ENCODE results near the gene SNX27. TPM values are rescaled to one million over a fixed set of nuclear protein-coding genes. Genes with fewer than 3 reads are reported as not detected.

SNX27 gene
- total RNA-seq, 1 donor from 2014 or later: 50.0 TPM

DNA sequence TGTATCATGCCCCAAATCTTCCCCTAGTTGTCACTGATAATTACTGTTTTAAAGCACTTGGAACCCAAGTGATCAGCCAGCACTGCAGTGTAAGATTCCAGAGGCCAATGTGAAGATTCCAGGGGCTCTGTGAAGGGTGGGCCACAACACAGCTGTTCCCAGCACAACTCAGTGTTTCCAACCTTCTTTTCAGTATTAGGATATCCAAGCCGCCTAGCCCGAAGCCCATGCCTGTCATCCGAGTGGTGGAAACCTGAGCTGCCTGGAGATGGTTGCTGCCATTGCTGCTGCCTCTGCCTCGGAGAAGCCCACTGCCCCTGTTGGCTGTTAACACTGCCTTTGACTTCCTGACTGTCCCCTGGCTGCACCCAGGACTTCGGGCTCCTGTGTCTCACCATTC, 30.4 kb upstream of the SNX27 start:
- TF ChIP-seq, protein P1, sequence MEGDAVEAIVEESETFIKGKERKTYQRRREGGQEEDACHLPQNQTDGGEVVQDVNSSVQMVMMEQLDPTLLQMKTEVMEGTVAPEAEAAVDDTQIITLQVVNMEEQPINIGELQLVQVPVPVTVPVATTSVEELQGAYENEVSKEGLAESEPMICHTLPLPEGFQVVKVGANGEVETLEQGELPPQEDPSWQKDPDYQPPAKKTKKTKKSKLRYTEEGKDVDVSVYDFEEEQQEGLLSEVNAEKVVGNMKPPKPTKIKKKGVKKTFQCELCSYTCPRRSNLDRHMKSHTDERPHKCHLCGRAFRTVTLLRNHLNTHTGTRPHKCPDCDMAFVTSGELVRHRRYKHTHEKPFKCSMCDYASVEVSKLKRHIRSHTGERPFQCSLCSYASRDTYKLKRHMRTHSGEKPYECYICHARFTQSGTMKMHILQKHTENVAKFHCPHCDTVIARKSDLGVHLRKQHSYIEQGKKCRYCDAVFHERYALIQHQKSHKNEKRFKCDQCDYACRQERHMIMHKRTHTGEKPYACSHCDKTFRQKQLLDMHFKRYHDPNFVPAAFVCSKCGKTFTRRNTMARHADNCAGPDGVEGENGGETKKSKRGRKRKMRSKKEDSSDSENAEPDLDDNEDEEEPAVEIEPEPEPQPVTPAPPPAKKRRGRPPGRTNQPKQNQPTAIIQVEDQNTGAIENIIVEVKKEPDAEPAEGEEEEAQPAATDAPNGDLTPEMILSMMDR (IDR thresholded peaks at IDR 0.05; ENCODE audit: unreplicated experiment): no peak
- DNase-seq (ENCODE audit: low spot score, unreplicated experiment): no peak
- Mint-ChIP-seq H3K27ac (no peak overlapping the region), H3K4me3 (ENCODE audit: low read depth) (no peak overlapping the region), H3K36me3 (ENCODE audit: insufficient read depth) (peaks cover 8% of the 10 kb centered on the region), H3K4me1 (ENCODE audit: low read depth) (no peaks in the 10 kb centered on the region), H3K9me3 (ENCODE audit: low read depth) (no peaks in the 10 kb centered on the region), H3K27me3 (no peaks in the 10 kb centered on the region)

DNA sequence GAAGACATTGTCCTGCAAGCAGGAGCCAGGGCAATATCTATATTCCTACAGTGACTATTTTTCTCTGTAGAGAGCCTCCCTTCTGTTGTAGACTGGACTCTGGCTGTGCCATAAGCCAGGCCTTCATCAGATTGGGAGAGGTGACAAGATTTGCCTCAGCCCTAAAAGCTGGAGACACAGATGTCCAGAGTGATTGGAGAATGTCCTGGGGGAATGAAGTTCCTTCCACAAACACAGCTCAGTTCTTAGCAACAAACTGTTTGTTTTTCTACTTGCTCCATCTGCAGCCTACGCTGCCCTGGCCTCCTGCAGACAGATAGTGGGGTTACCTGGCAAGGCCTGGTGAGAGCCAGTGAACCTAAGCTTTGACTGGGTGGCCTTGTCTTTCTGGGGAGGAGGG, 29.9 kb upstream of the SNX27 start:
- Mint-ChIP-seq H3K4me3 (ENCODE audit: low read depth) (no peak overlapping the region), H3K9me3 (ENCODE audit: low read depth) (no peaks in the 10 kb centered on the region), H3K27me3 (no peaks in the 10 kb centered on the region), H3K4me1 (ENCODE audit: low read depth) (no peaks in the 10 kb centered on the region), H3K27ac (no peak overlapping the region), H3K36me3 (ENCODE audit: insufficient read depth) (peaks cover 8% of the 10 kb centered on the region)
- no peak for DNase-seq (ENCODE audit: low spot score, unreplicated experiment)
- TF ChIP-seq, protein P1 (IDR thresholded peaks at IDR 0.05; ENCODE audit: unreplicated experiment): no peak

DNA sequence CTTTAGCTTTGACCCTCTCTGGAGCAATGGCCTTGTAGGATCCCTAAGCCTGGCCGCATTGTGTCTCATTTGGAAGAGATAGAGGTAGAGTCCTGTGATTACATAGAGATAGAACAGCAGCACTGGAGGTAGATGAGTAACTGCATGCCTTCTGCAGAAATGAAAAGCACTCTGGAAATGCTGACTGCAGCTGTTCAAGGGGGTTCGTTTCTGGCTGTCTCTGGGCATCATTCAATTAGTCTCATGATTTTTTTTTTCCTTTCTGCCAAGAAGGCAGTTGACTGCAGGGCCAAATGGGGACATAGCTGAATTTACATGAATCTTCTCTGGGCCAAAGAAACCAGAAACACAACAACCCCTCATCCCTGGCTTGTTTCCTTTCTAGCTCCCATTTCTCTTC, 28.1 kb upstream of the SNX27 start:
- H3K27ac Mint-ChIP-seq: no peak overlapping the region
- no peaks in the 10 kb centered on the region for H3K4me1 Mint-ChIP-seq (ENCODE audit: low read depth)
- H3K9me3 Mint-ChIP-seq (ENCODE audit: low read depth): no peaks in the 10 kb centered on the region
- peaks cover 8% of the 10 kb centered on the region for H3K36me3 Mint-ChIP-seq (ENCODE audit: insufficient read depth)
- no peaks in the 10 kb centered on the region for H3K27me3 Mint-ChIP-seq
- TF ChIP-seq, protein P1 (IDR thresholded peaks at IDR 0.05; ENCODE audit: unreplicated experiment): no peak
- no peak overlapping the region for H3K4me3 Mint-ChIP-seq (ENCODE audit: low read depth)
- DNase-seq (ENCODE audit: low spot score, unreplicated experiment): no peak

DNA sequence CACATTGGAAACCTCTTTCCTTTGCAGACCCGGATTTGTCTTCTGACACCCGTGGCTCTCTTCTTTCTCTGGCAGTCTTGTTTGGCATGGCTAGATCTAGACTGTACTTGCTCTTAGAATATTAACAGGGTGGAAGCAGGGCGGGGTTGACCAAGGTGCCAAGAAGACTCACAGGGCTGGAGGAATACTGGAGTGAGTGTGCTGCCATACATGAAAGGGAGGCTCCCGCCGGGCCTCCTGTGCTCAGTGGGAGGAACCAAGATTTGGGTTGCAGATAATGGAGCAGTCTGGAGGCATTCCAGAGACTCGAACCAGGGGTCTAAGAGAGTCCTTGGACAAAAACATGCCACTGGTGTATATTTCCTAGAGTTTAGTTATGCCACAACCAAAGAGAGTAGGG, 27.6 kb upstream of the SNX27 start:
- no peak overlapping the region for H3K4me3 Mint-ChIP-seq (ENCODE audit: low read depth)
- no peaks in the 10 kb centered on the region for H3K4me1 Mint-ChIP-seq (ENCODE audit: low read depth)
- no peaks in the 10 kb centered on the region for H3K9me3 Mint-ChIP-seq (ENCODE audit: low read depth)
- no peak overlapping the region for H3K27ac Mint-ChIP-seq
- H3K27me3 Mint-ChIP-seq: no peaks in the 10 kb centered on the region
- peaks cover 7% of the 10 kb centered on the region for H3K36me3 Mint-ChIP-seq (ENCODE audit: insufficient read depth)
- TF ChIP-seq, protein P1 (IDR thresholded peaks at IDR 0.05; ENCODE audit: unreplicated experiment): no peak
- no peak for DNase-seq (ENCODE audit: low spot score, unreplicated experiment)

DNA sequence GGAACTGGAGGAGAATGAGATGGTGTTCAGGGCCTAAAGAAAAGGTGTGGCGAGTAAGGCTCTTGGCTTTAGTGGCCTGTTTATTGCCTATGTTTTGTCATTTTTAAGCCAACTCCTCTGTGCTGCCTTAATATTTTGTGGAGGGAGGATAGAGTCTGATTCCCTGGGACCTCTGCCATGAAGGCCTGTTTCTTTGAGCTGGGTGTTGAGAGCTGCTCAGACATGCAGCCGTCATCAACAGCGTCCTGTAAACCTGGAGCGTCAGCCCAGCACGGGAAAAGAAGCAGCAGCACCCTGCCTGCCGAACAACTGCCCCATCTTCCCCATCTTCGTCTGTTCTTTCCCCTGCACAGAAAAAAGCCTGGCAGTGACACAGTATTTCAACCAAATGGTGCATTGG, 27.1 kb upstream of the SNX27 start:
- Mint-ChIP-seq H3K4me1 (ENCODE audit: low read depth) (no peaks in the 10 kb centered on the region), H3K36me3 (ENCODE audit: insufficient read depth) (peaks cover 7% of the 10 kb centered on the region), H3K9me3 (ENCODE audit: low read depth) (no peaks in the 10 kb centered on the region), H3K4me3 (ENCODE audit: low read depth) (no peak overlapping the region), H3K27me3 (no peaks in the 10 kb centered on the region), H3K27ac (peak overlapping the region; percentile 15)
- DNase-seq (ENCODE audit: low spot score, unreplicated experiment): no peak
- TF ChIP-seq, protein P1 (IDR thresholded peaks at IDR 0.05; ENCODE audit: unreplicated experiment): no peak

Measured in progenitor cell of endocrine pancreas (in vitro differentiated cells).